Peyer's patch (tissue), 4 donors: ENCODE results near the gene LIX1.

Source experiments
- CTCF ChIP-seq, 6 experiments: fragments of 450-650 bp in 4 of 6; fragments of 200-600 bp in 2 of 6; sonication (generic) in 1 of 6; IDR thresholded peaks; one replicate each; pipeline ENCODE4 v1.5.1; 2017 to 2019; ENCODE audit warnings: antibody characterized with exemption in 6 of 6, mild to moderate bottlenecking in 3 of 6, moderate library complexity in 1 of 6
- POLR2A ChIP-seq, 2 donors: fragments of 450-650 bp; IDR thresholded peaks; one replicate each; pipeline ENCODE4 v1.5.1; 2017; ENCODE audit warnings: antibody characterized with exemption in 2 of 2, mild to moderate bottlenecking in 2 of 2, moderate library complexity in 2 of 2

- TF ChIP-seq CTCF (IDR thresholded peaks at IDR 0.05), result no peak
- no peak for TF ChIP-seq POLR2A (IDR thresholded peaks at IDR 0.05)
These were observed 70.4 kb downstream of the LIX1 start for GRCh38 chr5:97071993-97072392.
